ENCODE data around the gene HUWE1.

GRCh38 chrX:53483838-53484405 is 202.6 kb downstream of the HUWE1 start:
- no peak for TF ChIP-seq CTCF (IDR thresholded peaks at IDR 0.05)
- TF ChIP-seq POLR2A (IDR thresholded peaks at IDR 0.05) = no peak

All from testis (tissue), 2 donors.